ENCODE measurements around the gene ITGB5. TPM values are rescaled to one million over a fixed set of nuclear protein-coding genes. Genes with fewer than 3 reads are reported as not detected.
"Not testable (repeated sequence)": the region's sequence is repeated elsewhere in the genome, so short reads cannot be mapped to it uniquely, and the experiment has no call there.

The ITGB5 gene
- total RNA-seq, 5 donors from 2014 or later (not counting 1 experiment from before 2014, with no cell fraction given) = 1.2 to 2.5 (median 1.7) TPM

DNA sequence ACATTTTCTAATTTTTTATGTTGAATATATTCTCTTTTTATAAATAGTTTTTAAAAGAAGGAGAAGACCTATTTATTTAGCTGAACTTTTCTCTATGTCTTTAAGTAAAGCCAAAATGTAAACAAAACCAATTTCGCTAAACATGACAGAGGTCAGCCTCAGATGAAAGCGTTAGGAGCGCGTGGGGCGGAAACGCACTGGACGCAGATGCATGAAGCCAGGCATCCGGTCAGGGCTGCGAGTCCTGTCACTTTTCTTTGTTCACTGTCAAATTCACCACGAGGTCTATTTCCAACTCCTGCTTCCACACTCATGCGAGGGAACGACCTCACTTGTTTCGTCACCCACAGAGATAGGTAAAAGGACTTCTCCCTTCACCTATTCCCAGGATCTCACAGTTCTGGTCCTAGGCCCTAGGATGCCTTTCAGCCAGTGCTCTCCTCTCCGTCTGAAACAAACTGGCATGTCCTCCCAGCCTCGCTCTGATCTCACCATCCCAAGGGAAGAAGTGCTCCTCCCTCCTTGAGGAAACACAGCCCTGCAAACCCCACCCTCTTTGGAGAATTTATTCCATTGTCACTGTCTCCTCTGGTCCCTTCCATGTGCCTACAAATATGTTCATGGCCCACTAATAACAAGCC lies 57.9 kb downstream of the ITGB5 start:
- H3K36me3 ChIP-seq (ENCODE audit: control insufficient read depth in 2 of 2, extremely low read depth in 1 of 2, insufficient read depth in 1 of 2, low read length in 1 of 2) = no peaks in the 10 kb centered on the region
- POLR2A ChIA-PET = no interaction called here

DNA sequence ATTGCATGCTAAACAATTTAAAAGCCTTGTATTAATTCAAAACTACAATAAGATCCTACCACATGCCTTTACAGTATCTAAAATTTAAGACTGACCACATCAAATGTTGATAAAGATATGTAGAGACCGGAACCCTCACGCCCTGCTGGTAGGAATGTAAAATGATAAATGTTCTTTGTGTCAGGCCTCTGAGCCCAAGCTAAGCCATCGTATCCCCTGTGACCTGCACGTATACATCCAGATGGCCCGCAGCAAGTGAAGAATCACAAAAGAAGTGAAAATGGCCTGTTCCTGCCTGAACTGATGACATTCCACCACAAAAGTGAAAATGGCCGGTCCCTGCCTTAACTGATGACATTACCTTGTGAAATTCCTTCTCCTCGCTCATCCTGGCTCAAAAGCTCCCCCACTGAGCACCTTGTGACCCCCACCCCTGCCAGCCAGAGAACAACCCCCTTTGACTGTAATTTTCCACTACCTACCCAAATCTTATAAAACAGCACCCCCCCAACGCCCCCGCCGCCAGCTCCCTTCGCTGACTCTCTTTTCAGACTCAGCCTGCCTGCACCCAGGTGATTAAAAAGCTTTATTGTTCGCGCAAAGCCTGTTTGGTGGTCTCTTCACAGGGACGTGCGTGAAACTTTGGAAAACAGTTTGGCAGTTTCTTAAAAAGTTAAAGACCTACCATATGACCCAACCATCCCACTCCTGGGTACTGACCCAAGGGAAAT lies 59.5 kb downstream of the ITGB5 start:
- H3K27ac Mint-ChIP-seq; H3K27ac ChIP-seq (ENCODE audit: low read length); H3K9me3 ChIP-seq; H3K9me3 Mint-ChIP-seq; POLR2A ChIA-PET; H3K27me3 ChIP-seq (replicated peaks in 1 of 2; ENCODE audit: control insufficient read depth in 2 of 2, extremely low read depth in 1 of 2, insufficient read depth in 2 of 2, low read length in 1 of 2); H3K4me3 Mint-ChIP-seq; H3K36me3 Mint-ChIP-seq; ATAC-seq (replicated peaks in 1 of 4); H3K4me1 ChIP-seq (ENCODE audit: control insufficient read depth in 1 of 2, extremely low read depth in 1 of 2, insufficient read depth in 2 of 2, low read length in 2 of 2); H3K4me3 ChIP-seq (ENCODE audit: control insufficient read depth in 1 of 2, extremely low read depth in 1 of 2, low read length in 1 of 2); H3K4me1 Mint-ChIP-seq; CTCF ChIA-PET; H3K27me3 Mint-ChIP-seq; H3K36me3 ChIP-seq (ENCODE audit: control insufficient read depth in 2 of 2, extremely low read depth in 1 of 2, insufficient read depth in 1 of 2, low read length in 1 of 2); DNase-seq: not testable (repeated sequence)
- WGBS (ENCODE audit: insufficient coverage) = 90% methylated on average over 6 of the region's 15 CpGs

More for the DNA sequence above, 57.9 kb downstream of the ITGB5 start:
- no peaks in the 10 kb centered on the region for H3K9me3 ChIP-seq
- H3K9me3 Mint-ChIP-seq = no peaks in the 10 kb centered on the region
- no peaks in the 10 kb centered on the region for H3K4me1 ChIP-seq (ENCODE audit: control insufficient read depth in 1 of 2, extremely low read depth in 1 of 2, insufficient read depth in 2 of 2, low read length in 2 of 2)
- H3K36me3 Mint-ChIP-seq = no peaks in the 10 kb centered on the region
- ATAC-seq (replicated peaks in 1 of 4) = no peak
- H3K27me3 ChIP-seq (replicated peaks in 1 of 2; ENCODE audit: control insufficient read depth in 2 of 2, extremely low read depth in 1 of 2, insufficient read depth in 2 of 2, low read length in 1 of 2) = no peaks in the 10 kb centered on the region
- DNase-seq = no peak
- no peak overlapping the region for H3K4me3 ChIP-seq (ENCODE audit: control insufficient read depth in 1 of 2, extremely low read depth in 1 of 2, low read length in 1 of 2)
- no peak overlapping the region for H3K4me3 Mint-ChIP-seq
- no peak overlapping the region for H3K27ac ChIP-seq (ENCODE audit: low read length)
- WGBS (ENCODE audit: insufficient coverage) = 86% methylated on average over 14 of the region's 15 CpGs
- peaks cover 5 to 9% of the 10 kb centered on the region in 2 donors for H3K27me3 Mint-ChIP-seq
- no peak overlapping the region for H3K27ac Mint-ChIP-seq
- peaks cover 5 to 8% (median 6%) of the 10 kb centered on the region in 3 donors for H3K4me1 Mint-ChIP-seq
- CTCF ChIA-PET = no interaction called here

DNA sequence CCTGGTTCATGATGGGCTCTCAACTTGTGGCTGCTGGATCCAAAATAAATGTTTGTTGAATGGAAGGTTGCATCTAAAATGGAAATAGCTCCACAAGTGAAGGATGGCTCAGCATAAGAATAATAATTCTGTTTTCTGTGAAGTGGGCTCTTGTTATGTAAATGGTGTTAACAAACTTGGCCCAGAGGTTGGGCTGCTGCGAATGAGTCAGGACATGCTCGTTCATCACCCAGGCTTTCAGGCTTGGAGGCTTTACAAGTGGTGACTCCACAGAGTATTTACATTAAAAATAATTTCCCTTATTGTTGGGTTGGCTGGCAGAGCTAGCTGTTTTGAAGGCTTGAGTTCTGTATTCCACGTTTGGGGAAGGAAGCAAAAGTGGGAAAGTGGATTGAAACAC lies 60.5 kb downstream of the ITGB5 start:
- Mint-ChIP-seq H3K4me3 (no peak overlapping the region), H3K36me3 (no peaks in the 10 kb centered on the region), H3K27me3 (peaks cover 5 to 7% of the 10 kb centered on the region in 2 donors), H3K9me3 (no peaks in the 10 kb centered on the region), H3K27ac (no peak overlapping the region), H3K4me1 (no peaks in the 10 kb centered on the region)
- H3K27ac ChIP-seq (ENCODE audit: low read length) = no peak overlapping the region
- H3K27me3 ChIP-seq (replicated peaks in 1 of 2; ENCODE audit: control insufficient read depth in 2 of 2, extremely low read depth in 1 of 2, insufficient read depth in 2 of 2, low read length in 1 of 2) = no peaks in the 10 kb centered on the region
- H3K9me3 ChIP-seq = no peaks in the 10 kb centered on the region
- no peak for DNase-seq
- ChIA-PET POLR2A (no interaction called here), CTCF (no interaction called here)
- no peaks in the 10 kb centered on the region for H3K36me3 ChIP-seq (ENCODE audit: control insufficient read depth in 2 of 2, extremely low read depth in 1 of 2, insufficient read depth in 1 of 2, low read length in 1 of 2)
- H3K4me1 ChIP-seq (ENCODE audit: control insufficient read depth in 1 of 2, extremely low read depth in 1 of 2, insufficient read depth in 2 of 2, low read length in 2 of 2) = no peaks in the 10 kb centered on the region
- no peak overlapping the region for H3K4me3 ChIP-seq (ENCODE audit: control insufficient read depth in 1 of 2, extremely low read depth in 1 of 2, low read length in 1 of 2)
- WGBS (ENCODE audit: insufficient coverage) = no CpG with 5 or more reads among the region's 3 CpGs
- ATAC-seq (replicated peaks in 1 of 4) = no peak

DNA sequence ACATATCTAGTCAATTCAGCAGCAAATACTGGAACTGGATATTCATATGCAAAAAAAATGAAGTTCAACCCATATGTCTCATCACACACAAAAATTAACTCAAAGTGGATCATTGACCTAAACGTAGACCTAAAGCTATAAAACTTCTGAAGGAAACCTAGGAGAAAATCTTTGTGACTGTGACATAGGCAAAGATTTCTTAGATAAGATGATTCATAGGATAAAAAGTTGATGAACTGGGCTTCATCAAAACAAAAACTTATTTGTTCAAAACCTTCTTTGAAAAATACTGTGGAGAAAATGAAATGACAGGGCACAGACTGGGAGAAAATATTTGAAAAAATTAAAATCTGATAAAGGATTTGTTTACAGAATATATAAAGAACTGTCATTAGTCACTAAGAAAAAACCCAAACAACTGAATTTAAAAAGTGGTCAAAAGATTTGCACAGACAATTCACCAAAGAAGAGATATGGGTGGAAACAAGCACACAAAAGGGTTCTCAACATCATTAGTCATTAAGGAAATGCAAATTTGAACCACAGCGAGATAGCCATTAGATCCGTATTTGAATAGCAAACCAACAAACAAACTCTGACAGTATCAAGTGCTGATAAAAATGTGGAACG lies 62.8 kb downstream of the ITGB5 start:
- H3K36me3 Mint-ChIP-seq = no peaks in the 10 kb centered on the region
- no peak overlapping the region for H3K27ac ChIP-seq (ENCODE audit: low read length)
- peaks cover 12 to 23% of the 10 kb centered on the region in 2 donors for H3K27me3 Mint-ChIP-seq
- no peaks in the 10 kb centered on the region for H3K9me3 Mint-ChIP-seq
- no peak for DNase-seq
- H3K36me3 ChIP-seq (ENCODE audit: control insufficient read depth in 2 of 2, extremely low read depth in 1 of 2, insufficient read depth in 1 of 2, low read length in 1 of 2) = no peaks in the 10 kb centered on the region
- no peak overlapping the region for H3K27ac Mint-ChIP-seq
- no CpG with 5 or more reads among the region's 4 CpGs for WGBS (ENCODE audit: insufficient coverage)
- no peak for ATAC-seq (replicated peaks in 1 of 4)
- no peak overlapping the region for H3K4me3 Mint-ChIP-seq
- no peak overlapping the region for H3K4me3 ChIP-seq (ENCODE audit: control insufficient read depth in 1 of 2, extremely low read depth in 1 of 2, low read length in 1 of 2)
- ChIA-PET POLR2A (no interaction called here), CTCF (interaction anchor here in 1 of 2 donors (0.7 kb wide), 1 partner anchor 465 kb away, joined by 5 read pairs; no protein-coding TSS in a partner anchor)
- H3K9me3 ChIP-seq = no peaks in the 10 kb centered on the region
- peaks cover 0 to 9% of the 10 kb centered on the region in 2 experiments for H3K27me3 ChIP-seq (replicated peaks in 1 of 2; ENCODE audit: control insufficient read depth in 2 of 2, extremely low read depth in 1 of 2, insufficient read depth in 2 of 2, low read length in 1 of 2)
- H3K4me1 ChIP-seq (ENCODE audit: control insufficient read depth in 1 of 2, extremely low read depth in 1 of 2, insufficient read depth in 2 of 2, low read length in 2 of 2) = no peaks in the 10 kb centered on the region
- no peaks in the 10 kb centered on the region for H3K4me1 Mint-ChIP-seq

DNA sequence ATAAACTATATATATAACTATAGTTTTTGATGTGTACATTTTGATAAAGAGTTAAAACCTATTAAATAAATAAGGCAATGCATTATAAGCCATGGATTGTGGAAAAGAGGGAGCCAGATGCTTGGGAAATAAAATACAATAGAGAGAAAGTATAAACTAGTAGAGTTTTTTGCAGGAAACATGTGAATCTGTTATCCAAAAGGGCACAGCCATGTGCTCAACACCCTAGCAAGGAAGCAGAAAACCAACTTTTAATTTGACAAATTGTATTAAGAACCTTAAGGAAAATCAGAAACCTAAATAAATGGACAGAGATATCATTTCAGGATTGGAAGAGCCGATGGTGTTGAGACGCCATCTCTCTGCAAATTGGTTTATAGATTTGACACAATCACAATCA lies 63.5 kb downstream of the ITGB5 start:
- Mint-ChIP-seq H3K27ac (no peak overlapping the region), H3K4me1 (no peaks in the 10 kb centered on the region), H3K27me3 (peaks cover 13 to 28% of the 10 kb centered on the region in 2 donors), H3K9me3 (no peaks in the 10 kb centered on the region), H3K36me3 (no peaks in the 10 kb centered on the region), H3K4me3 (no peak overlapping the region)
- Histone ChIP-seq H3K4me3 (ENCODE audit: control insufficient read depth in 1 of 2, extremely low read depth in 1 of 2, low read length in 1 of 2) (no peak overlapping the region), H3K9me3 (no peaks in the 10 kb centered on the region), H3K4me1 (ENCODE audit: control insufficient read depth in 1 of 2, extremely low read depth in 1 of 2, insufficient read depth in 2 of 2, low read length in 2 of 2) (no peaks in the 10 kb centered on the region), H3K36me3 (ENCODE audit: control insufficient read depth in 2 of 2, extremely low read depth in 1 of 2, insufficient read depth in 1 of 2, low read length in 1 of 2) (no peaks in the 10 kb centered on the region), H3K27ac (ENCODE audit: low read length) (no peak overlapping the region), H3K27me3 (replicated peaks in 1 of 2; ENCODE audit: control insufficient read depth in 2 of 2, extremely low read depth in 1 of 2, insufficient read depth in 2 of 2, low read length in 1 of 2) (peaks cover 0 to 9% of the 10 kb centered on the region in 2 experiments)
- no CpG with 5 or more reads among the region's 2 CpGs for WGBS (ENCODE audit: insufficient coverage)
- ChIA-PET POLR2A (no interaction called here), CTCF (interaction anchor here in 1 of 2 donors (0.6 kb wide), 2 partner anchors 999 to 1579 kb away, joined by 3 read pairs; no protein-coding TSS in a partner anchor)
- ATAC-seq (replicated peaks in 1 of 4) = no peak
- DNase-seq = no peak

DNA sequence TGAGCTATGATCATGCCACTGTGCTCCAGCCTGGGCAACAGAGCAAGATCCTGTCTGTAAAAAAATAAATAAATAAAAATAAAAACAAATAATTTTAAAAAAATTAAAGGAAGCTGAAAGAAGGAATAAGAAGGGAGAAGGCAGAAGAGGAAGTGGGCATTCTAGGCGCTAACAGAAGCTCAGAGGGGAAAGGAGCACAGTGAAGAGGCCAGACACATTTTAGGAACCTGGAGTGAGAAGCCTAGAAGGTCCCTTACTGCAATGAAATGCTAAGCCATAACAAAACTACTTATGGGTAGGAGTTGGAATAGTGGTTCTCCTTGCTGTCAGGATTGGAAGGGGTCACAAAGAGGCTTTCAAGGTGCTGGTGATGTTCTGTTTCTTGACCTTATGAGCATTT lies 64.0 kb downstream of the ITGB5 start:
- peaks cover 0 to 9% of the 10 kb centered on the region in 2 experiments for H3K27me3 ChIP-seq (replicated peaks in 1 of 2; ENCODE audit: control insufficient read depth in 2 of 2, extremely low read depth in 1 of 2, insufficient read depth in 2 of 2, low read length in 1 of 2)
- no peak for DNase-seq
- Mint-ChIP-seq H3K4me1 (no peaks in the 10 kb centered on the region), H3K4me3 (no peak overlapping the region), H3K36me3 (no peaks in the 10 kb centered on the region), H3K27ac (no peak overlapping the region), H3K9me3 (no peaks in the 10 kb centered on the region), H3K27me3 (peaks cover 13 to 28% of the 10 kb centered on the region in 2 donors)
- CTCF ChIA-PET = interaction anchor here in 1 of 2 donors (0.6 kb wide), 2 partner anchors 999 to 1579 kb away, joined by 3 read pairs; no protein-coding TSS in a partner anchor
- no peak for ATAC-seq (replicated peaks in 1 of 4)
- no peak overlapping the region for H3K27ac ChIP-seq (ENCODE audit: low read length)
- WGBS (ENCODE audit: insufficient coverage) = no CpG with 5 or more reads among the region's 1 CpG
- POLR2A ChIA-PET = no interaction called here
- no peak overlapping the region for H3K4me3 ChIP-seq (ENCODE audit: control insufficient read depth in 1 of 2, extremely low read depth in 1 of 2, low read length in 1 of 2)
- no peaks in the 10 kb centered on the region for H3K36me3 ChIP-seq (ENCODE audit: control insufficient read depth in 2 of 2, extremely low read depth in 1 of 2, insufficient read depth in 1 of 2, low read length in 1 of 2)
- H3K9me3 ChIP-seq = no peaks in the 10 kb centered on the region
- H3K4me1 ChIP-seq (ENCODE audit: control insufficient read depth in 1 of 2, extremely low read depth in 1 of 2, insufficient read depth in 2 of 2, low read length in 2 of 2) = no peaks in the 10 kb centered on the region

Measured in T-cell (primary cell).